ENCODE data around the gene TRAPPC12.
"Not testable (repeated sequence)": the region's sequence is repeated elsewhere in the genome, so short reads cannot be mapped to it uniquely, and the experiment has no call there.

TRAPPC12 gene

DNA sequence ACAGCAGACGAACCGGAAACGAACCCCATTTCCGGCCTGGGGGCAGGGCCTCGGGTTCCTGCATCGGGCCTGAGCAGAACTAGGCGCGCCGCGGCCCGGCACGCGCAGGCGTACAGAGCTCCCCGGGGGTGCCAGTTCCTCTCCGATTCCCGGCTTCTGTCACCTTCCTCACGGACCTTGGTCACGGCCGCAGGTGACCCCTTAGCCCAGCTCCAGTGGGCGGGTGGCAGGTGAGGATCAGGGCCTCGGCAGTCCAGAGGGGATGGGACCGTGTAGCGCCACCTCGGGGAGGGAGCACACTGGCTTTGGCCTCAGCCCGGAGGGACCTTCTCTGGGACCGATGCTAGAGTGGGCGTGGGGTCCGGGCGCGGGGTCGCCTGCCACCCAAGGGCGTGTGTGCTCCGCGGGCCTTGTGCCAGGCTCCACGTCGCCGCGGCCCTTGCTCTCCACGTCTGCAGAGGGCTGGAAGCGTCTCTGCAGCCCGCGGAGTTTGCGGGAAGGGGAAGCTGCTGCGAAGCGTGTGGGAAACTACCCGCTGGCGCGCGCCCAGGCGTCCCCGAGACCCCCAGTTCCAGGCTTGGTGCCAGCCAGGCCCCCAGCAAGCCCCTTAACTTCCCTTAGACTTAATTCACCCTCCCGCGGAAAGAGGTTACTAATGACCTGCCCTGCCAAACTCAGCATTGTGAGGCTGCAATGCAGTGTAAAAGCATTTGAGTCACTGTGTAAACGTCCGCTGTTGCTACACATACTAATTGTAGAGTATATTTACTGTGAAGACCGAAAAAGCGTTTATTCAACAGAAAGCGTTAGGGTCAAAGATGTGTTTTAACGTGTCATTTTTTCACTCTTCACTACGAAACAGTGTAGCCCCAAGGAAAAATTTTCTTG, at the start of gene TRAPPC12:
Gene TRAPPC12, plus strand, starts transcription at position 48 of the 888 bp plus-strand sequence. CDS start 7,930 bp downstream, outside the sequence.
- DNase-seq (ENCODE audit: low read depth in 3 of 3) = peak; percentile 89 to 93 (median 90)

DNA sequence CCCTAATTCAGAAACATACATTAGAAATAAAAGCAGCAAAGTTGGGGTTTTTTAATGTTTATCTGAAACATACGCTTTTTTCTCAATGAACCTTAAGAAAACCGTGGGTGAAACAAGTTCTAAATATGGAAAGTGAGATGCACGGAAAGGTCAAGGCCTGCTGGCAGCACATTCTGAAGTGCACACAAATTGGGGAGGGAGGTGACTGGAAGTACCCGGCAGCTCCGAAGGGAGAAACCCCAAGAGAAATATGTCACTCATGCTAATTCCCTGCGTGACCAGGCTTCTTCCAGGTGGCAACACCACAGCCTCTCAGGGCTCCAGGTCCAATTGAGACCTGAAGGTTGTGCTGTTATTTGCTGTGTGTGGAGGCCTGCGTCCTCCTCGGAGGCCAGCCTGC, 47.4 kb upstream of the TRAPPC12 start:
- no peak for DNase-seq (ENCODE audit: low read depth in 3 of 3)

DNA sequence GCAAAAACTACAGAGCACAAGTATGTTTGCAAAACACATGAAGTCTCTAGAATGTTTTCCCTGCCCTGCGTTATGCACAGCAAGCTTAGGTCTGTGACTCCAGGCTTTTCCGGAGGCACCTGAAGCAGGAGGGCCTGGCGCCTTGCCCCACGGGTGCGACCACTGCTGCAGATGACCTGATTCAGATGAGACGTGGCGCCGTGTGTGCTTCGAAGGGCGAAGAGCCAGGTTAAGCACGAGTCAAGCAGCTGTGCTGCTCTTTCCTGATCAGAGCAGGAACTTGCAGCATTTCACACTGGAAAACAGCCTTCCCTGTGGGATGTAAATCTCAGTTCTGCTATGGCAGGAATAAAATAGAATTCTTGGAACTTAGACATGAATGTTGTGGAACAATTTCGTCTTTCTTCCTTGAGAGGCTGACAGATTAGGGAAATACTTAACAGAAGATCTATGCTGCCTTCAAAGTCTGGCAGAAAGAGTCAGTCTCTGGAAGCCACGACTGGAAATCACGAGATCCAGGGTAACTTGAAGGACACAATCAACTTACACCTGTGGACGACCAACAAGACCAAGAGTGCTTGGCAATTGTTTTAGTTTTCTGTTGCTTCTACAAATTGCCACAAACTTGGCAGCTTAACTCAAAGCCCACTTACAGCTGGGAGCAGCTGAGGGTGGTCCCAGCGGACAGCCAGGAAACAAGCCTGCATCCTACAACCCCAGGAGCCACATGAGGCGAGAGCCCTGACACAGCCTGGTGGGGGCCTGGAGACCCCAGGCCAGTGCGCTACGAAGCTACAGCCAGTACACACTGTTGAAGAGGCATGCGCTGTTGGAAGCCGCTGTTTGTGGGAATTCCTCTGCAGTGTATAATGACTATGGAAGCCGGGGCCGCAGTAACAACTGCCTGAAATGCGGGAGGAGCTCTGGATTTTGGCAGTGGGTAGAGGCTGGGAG, 44.8 kb upstream of the TRAPPC12 start:
- no peak for DNase-seq (ENCODE audit: low read depth in 3 of 3)

DNA sequence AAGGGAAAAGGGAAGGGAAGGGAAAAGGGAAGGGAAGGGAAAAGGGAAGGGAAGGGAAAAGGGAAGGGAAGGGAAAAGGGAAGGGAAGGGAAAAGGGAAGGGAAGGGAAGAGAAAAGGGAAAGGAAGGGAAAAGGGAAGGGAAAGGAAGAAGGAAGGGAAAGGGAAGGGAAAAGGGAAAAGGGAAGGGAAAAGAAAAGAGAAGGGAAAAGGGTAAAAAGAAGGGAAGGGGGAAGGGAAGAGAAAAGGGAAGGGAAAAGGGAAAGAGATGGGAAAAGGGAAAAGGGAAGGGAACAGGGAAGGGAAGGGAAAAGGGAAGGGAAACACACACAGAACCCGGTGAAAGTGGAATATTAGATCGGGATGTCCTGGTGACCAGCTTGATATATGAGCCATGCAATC, 42.6 kb upstream of the TRAPPC12 start:
- no peak for DNase-seq (ENCODE audit: low read depth in 3 of 3)

DNA sequence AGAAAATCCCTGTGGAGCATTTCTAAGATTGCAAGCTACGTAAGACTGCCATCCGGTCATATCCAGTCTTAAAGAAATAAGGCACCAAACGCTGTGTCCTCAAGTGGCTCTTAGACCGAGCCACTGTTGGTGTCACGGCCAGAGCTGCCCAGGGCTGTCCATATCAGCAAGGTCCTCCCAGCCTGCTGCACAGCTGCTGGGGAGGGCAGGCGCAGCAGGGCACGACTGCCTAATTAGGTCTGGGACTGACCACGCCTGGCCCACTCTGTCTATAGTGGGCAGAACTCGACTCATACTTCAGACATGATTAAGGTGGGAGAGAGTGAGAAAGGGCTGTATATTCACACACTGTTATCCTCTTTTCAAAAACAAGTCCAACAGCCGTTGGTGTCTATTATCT, 41.2 kb upstream of the TRAPPC12 start:
- DNase-seq (ENCODE audit: low read depth in 3 of 3) = no peak

DNA sequence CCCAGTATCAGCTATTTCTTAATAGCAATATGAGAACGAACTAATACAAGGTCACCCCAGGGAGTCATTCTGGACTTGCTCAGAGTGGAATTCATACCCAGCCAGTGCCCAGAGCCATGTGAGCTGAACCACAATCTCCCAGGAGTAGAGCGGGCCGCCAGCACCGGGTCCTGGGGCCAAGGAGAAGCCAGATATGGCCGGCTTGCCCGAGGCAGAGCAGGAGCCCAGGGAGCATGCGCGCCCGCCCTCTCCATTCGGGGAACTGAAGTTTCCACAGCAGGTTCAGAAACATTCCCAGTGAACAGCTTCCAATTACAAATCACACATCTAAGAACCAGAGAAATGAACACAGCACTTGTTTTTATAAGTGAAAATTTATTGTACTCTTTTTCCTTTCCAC, 39.4 kb upstream of the TRAPPC12 start:
- DNase-seq (ENCODE audit: low read depth in 3 of 3) = no peak

DNA sequence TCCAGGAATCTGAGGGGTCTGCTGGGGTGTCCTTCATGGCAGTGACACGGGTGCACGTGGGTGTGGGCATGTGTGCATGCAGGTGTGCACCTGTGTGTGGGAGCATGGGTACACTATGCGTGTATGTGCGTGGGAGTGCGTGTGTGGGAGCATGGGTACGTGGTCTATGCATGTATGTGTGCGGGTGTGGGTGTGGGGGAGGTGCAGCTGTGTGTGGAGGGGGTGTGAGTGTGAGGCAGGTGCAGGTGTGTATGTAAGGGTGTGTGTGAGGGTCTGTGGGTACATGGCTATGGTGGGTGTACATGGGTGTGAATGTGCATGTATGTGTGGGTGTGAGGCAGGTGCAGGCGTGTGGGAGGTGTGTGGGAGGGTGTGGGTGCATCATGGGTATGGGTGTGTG, 38.2 kb upstream of the TRAPPC12 start:
- no peak for DNase-seq (ENCODE audit: low read depth in 3 of 3)

DNA sequence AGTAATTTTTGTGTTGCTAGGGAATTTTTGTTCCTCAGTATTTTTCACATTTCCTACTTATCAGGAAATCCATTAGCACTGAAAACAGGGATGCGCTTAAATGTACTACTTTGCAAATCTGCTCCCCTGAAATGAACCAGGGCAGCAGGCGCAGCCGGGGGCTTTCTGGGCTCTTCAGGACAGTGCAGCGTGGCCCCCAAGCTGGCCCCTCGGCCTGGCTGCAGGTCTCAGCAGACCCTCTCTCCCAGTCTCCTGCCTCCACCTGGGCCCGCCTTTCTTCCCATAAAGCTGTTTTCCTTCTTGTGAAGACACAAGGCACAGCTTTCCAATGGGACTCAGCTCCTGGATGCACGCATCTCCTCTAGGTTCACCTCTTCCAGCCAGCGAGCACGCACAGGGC, 37.2 kb upstream of the TRAPPC12 start:
- DNase-seq (ENCODE audit: low read depth in 3 of 3) = no peak

DNA sequence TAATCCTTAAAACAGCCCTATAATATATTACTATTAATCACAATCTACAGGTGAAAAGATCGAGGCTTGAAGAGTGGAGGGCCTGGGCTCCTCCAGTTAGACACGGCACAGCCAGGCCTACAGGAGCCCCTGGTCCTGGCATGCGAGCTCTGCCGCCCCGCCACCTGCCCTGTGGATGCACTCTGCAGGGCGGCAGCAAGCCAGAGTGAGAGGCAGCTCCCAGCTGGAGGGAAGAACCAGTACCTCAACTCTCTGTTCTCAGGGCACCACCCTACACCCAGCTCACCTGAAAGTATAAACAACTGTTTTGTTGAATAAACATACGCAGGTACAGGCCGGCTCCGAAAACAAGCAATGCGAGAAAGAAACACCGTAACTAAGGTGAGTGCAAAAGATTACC, 36.5 kb upstream of the TRAPPC12 start:
- DNase-seq (ENCODE audit: low read depth in 3 of 3) = no peak

DNA sequence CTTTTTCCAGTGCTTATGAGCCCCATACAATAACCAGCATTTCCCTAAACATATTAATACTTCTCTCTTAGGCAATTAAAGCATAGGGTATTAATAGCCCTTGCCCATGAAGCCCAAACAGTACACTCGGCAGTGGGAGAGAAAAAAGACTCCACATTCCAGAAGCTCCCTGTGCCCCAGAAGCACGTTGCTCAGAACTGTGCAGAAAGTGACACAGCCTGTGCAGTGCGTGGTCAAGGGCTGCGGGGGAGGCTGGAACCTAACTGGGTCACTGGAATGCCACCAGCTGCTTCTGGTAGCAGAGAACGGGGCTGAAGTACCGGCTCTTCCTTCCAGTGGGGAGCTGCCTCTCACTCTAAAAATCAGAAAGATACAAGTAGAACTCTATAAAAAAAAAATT, 34.6 kb upstream of the TRAPPC12 start:
- no peak for DNase-seq (ENCODE audit: low read depth in 3 of 3)

DNA sequence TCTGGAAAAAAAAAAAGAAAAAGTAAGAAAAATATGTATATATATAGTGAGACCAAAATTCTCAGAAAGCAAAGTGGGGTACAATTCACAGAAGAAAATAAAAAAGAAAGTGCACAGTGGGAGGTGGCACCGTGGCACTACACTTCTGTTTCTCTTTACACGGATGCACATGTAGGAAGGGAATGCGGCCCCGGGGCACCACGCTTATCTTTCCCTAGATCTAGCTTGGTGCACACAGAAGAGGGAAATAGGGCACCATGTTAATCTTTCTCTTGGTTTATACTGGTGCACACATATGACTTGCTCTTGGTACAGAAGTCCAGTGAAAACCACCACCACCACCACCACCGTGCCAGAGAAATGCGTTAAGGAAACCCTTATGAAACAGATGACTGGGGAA, 33.9 kb upstream of the TRAPPC12 start:
- DNase-seq (ENCODE audit: low read depth in 3 of 3) = no peak

DNA sequence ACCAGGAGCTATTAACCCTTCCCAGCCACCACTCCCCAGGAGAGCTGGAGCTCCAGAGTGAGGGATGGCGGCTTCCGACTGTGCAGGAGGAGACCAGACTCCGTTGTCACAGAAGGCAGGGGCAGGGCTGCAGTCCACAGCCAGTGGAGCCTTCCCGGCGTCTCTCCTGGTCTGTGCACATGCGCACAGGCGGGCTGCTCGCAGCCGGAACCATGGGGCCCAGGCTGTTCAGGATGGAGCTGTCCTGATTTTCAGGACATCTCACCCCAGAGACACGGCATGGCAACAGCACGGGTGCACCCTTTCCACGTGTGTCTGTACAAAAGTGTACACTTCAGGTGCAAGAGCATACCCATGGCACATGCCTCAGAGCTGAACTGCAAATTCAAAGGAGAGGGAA, 30.7 kb upstream of the TRAPPC12 start:
- DNase-seq (ENCODE audit: low read depth in 3 of 3) = no peak

DNA sequence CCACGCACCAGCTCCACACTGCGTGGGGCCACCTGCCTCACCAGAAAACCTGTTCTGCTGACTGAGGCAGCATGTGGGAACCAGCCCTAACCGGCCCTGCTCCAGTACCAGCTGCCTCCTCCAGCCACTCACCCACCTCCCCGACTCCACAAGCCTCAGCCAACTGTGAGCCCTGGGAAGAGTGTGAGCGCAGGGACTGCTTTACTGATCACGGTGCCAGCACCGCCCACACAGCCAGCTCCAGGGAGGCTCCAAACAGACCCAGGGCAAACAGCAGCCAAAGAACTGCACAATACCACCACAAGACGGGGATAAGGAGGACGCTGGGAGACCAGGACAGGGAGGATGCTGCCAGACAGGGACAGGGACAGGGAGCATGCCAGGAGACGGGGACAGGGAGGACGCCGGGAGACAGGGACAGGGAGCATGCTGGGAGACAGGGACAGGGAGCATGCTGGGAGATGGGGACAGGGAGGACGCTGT, 30.2 kb upstream of the TRAPPC12 start:
- DNase-seq (ENCODE audit: low read depth in 3 of 3) = no peak

DNA sequence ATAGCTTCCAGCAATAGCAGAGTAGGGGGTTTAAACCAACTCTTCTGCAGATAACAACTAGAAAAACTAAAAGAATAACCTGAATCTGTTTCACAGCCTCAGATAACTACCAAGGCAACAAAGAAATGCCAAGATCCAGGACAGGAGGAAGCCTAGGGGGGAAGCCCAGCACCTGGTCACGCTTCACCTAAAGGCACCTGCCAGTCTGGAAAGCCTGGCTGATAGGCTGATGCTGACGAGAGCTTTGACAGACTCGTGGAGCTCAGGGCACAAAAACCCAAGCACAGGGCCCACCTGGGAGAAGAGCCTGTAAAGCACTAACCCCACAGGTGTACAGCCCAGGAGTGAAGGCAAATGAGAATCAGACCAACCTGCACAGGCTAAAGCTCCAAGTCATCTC, 24.5 kb upstream of the TRAPPC12 start:
- no peak for DNase-seq (ENCODE audit: low read depth in 3 of 3)

DNA sequence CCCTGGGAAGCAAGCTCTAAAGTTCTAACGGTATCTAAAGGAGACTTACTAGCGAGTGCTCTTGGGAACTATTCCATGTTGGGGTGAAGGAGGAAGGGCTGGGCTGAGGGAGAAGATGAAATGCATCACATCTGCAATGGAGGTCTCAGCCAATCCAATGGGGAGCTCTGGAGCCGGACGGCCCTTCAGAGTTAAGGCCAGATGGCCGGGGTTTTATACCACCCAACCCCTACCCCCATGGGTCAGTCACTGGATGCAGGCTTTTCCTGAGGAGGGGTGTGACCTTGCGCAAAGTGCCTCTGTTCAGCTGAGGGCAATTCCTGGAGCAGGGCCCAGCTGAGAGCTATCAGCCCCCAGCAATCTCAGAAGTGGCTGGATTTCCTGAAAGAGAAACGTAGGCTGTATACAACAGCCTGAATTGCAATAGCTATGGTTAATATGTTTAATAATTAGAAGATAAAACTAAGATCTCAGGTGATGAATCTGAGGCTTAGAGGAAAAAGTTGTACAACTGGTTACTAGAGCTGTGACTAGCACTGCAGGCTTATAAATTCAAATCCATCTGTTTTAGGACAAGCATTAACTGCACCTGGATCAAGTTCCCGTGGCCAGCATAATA, 23.4 kb upstream of the TRAPPC12 start:
- DNase-seq (ENCODE audit: low read depth in 3 of 3) = no peak

DNA sequence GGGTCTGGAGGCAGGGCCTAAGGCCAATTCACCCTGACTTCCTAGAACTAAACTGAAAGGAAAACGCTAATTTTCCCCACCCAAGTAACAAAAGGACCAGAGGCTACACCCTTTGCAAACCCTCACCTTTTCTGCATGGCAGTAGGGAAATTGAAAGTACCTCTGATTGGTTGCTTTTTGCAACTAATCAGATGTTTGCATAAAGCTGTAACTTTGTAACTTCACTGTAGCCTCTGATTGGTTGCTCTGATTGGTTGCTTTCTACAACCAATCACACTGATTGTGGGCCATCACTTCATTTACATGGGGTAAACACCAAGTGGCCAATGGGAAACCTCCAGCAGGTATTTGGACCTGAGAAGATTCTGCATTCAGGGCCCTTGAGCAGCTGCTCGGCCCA, 22.7 kb upstream of the TRAPPC12 start:
- no peak for DNase-seq (ENCODE audit: low read depth in 3 of 3)

DNA sequence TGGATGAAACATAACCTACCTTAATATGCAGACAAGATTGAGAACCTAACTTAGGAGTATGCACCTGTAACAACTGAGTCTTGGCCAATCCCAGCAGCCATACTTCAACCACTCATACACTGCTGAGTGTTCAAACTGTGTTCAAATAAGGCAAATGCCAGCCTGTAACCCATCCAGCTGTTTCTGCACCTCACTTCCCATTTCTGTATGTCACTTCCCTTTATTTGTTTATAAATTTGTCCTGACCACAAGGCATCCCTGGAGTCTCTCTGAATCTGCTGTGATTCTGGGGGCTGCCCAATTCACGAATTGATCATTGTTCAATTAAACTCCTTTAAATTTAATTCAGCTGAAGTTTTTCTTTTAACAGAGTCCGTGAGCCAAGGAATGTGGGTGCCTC, 22.0 kb upstream of the TRAPPC12 start:
- DNase-seq (ENCODE audit: low read depth in 3 of 3) = not testable (repeated sequence)

DNA sequence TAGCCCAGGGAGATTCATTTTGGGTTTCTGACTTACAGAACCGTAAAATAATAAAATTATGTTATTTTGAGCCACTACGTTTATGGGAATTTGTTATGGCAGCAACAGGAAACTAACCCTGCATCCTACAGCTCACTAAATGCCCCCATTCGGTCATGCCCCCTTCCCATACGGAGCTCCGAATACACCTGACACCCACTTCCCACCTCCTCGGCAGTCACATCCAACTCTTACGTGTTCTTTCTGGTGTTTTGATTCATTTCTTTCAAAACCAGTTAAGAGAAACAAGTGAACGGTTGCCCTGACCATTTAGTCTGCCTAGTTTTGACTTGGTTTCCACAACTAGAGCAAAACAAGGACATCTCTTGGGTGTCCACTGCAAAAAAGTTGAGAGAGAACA, 21.6 kb upstream of the TRAPPC12 start:
- no peak for DNase-seq (ENCODE audit: low read depth in 3 of 3)

DNA sequence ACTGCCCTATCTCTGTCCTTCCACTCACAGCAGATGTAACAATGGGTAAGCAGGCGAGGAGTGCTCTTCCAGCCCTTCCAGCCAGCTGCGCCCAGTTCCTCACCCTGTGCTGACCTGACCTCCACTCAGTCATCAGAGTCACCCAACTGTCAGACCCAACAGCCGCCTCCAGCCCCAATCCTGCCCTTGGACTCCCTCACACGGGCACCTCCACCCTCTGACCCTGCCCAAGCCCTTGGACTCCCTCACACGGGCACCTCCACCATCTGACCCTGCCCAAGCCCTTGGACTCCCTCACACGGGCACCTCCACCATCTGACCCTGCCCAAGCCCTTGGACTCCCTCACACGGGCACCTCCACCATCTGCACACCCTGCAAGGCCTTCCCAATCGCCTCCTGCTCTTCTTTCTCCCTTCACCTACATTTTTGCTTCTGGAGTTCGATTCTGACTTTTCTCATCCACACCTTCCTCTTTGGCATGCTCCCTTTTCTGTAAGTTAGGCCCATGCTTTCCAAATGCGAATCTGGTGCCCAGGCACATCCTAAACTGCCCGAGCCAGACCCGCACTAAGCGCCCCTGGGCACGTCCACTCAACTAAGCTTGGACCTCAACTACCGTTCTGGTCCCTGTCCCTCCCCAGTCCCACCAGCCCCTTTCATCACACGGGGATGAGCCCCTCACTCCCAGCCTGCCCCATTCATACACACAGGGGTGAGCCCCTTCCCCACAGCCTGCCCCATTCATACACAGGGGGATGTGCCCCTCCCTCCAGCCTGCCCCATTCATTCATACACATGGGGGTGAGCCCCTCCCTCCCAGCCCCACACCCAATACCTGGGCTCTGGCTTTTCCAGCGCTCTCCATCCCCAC, 17.7 kb upstream of the TRAPPC12 start:
- DNase-seq (ENCODE audit: low read depth in 3 of 3) = no peak

DNA sequence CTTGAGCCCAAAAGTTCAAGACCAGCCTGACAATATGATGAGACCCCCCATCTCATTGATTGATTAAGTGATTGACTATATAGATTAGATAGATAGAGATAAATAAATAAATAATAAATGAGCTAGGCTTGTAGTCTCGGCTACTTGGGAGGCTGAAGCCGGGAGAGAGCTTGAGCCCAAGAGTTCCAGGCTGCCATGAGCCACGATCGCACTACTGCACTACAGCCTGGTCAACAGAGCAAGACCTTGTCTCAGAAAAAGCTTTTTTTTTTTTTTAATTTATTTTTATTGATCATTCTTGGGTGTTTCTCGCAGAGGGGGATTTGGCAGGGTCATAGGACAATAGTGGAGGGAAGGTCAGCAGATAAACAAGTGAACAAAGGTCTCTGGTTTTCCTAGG, 14.3 kb upstream of the TRAPPC12 start:
- no peak for DNase-seq (ENCODE audit: low read depth in 3 of 3)

DNA sequence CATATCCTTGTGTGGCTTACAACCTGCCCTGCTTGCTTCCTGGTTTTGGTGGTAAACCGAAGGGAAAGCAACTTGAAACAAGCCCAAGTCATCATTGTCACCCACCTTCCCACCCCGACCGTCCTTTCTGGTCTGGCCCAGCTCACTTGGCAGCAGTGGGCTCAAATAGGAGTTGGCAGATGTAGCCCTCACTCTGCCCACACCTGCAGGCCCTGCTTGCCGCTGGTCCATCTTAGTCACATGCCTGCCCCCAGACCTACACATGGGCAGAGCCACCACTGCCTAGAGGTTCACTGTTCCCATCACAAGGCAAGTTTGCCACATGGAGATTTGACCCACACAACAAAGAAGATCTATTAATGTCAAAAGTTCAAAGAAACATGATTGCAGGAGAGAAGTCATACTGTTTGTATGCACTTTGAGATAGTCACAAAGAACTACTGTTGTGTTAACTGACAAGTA, 11.2 kb upstream of the TRAPPC12 start:
- no peak for DNase-seq (ENCODE audit: low read depth in 3 of 3)
